A549 (cell line): ENCODE measurements around the gene HMGN3.

Experiments used
- CEBPB ChIP-seq, 2 experiments: fragments of >200 bp in 1 of 2; sonication (Bioruptor Twin) in 1 of 2; formaldehyde crosslinking in 1 of 2; IDR thresholded peaks; 2 replicates each; pipeline ENCODE4 v1.6.1; 2012 to 2016
- CTCF ChIP-seq: fragments of >200 bp; sonication (Bioruptor Twin); formaldehyde crosslinking; IDR thresholded peaks from 3 replicates; pipeline ENCODE4 v1.5.1; 2016
- POLR2A ChIP-seq: IDR thresholded peaks from 2 replicates; pipeline ENCODE4 v1.6.1; 2012; ENCODE audit warnings: mild to moderate bottlenecking, low read length
- RARB ChIP-seq: fragments of 250-450 bp; sonication (Bioruptor Pico); IDR thresholded peaks from 2 replicates; pipeline ENCODE4 v1.8.0; 2021; ENCODE audit warnings: mild to moderate bottlenecking, moderate library complexity
- TF ChIP-seq, protein P1 (sequence below): fragments of 200-600 bp; sonication (generic); IDR thresholded peaks from 2 replicates; pipeline ENCODE4 v1.6.1; 2016; ENCODE audit warnings: antibody characterized with exemption, mild to moderate bottlenecking, moderate library complexity
- TF ChIP-seq, protein P2 (sequence below): IDR thresholded peaks from 2 replicates; pipeline ENCODE4 v1.6.1; 2012

- TF ChIP-seq, protein P1, sequence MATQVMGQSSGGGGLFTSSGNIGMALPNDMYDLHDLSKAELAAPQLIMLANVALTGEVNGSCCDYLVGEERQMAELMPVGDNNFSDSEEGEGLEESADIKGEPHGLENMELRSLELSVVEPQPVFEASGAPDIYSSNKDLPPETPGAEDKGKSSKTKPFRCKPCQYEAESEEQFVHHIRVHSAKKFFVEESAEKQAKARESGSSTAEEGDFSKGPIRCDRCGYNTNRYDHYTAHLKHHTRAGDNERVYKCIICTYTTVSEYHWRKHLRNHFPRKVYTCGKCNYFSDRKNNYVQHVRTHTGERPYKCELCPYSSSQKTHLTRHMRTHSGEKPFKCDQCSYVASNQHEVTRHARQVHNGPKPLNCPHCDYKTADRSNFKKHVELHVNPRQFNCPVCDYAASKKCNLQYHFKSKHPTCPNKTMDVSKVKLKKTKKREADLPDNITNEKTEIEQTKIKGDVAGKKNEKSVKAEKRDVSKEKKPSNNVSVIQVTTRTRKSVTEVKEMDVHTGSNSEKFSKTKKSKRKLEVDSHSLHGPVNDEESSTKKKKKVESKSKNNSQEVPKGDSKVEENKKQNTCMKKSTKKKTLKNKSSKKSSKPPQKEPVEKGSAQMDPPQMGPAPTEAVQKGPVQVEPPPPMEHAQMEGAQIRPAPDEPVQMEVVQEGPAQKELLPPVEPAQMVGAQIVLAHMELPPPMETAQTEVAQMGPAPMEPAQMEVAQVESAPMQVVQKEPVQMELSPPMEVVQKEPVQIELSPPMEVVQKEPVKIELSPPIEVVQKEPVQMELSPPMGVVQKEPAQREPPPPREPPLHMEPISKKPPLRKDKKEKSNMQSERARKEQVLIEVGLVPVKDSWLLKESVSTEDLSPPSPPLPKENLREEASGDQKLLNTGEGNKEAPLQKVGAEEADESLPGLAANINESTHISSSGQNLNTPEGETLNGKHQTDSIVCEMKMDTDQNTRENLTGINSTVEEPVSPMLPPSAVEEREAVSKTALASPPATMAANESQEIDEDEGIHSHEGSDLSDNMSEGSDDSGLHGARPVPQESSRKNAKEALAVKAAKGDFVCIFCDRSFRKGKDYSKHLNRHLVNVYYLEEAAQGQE = no peak
- no peak for TF ChIP-seq POLR2A
- TF ChIP-seq, protein P2, sequence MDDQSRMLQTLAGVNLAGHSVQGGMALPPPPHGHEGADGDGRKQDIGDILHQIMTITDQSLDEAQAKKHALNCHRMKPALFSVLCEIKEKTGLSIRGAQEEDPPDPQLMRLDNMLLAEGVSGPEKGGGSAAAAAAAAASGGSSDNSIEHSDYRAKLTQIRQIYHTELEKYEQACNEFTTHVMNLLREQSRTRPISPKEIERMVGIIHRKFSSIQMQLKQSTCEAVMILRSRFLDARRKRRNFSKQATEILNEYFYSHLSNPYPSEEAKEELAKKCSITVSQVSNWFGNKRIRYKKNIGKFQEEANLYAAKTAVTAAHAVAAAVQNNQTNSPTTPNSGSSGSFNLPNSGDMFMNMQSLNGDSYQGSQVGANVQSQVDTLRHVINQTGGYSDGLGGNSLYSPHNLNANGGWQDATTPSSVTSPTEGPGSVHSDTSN = no peak
- TF ChIP-seq CTCF = no peak
- TF ChIP-seq RARB (CRISPR knock-in tag) = no peak
- no peak for TF ChIP-seq CEBPB (IDR thresholded peaks at IDR 0.05)
Measured at GRCh38 chr6:79261666-79262065, 27.2 kb upstream of the HMGN3 start.
